GM12874 (cell line): ENCODE results near the gene CCDC74B.

ENCODE experiments used
- TF ChIP-seq, protein P1 (sequence below): IDR thresholded peaks from 2 replicates; pipeline ENCODE4 v1.5.1; 2011; ENCODE audit warnings: low read depth, mild to moderate bottlenecking, control low read depth, low read length, moderate library complexity; ENCODE audit not compliant: insufficient read depth

CCDC74B gene

DNA sequence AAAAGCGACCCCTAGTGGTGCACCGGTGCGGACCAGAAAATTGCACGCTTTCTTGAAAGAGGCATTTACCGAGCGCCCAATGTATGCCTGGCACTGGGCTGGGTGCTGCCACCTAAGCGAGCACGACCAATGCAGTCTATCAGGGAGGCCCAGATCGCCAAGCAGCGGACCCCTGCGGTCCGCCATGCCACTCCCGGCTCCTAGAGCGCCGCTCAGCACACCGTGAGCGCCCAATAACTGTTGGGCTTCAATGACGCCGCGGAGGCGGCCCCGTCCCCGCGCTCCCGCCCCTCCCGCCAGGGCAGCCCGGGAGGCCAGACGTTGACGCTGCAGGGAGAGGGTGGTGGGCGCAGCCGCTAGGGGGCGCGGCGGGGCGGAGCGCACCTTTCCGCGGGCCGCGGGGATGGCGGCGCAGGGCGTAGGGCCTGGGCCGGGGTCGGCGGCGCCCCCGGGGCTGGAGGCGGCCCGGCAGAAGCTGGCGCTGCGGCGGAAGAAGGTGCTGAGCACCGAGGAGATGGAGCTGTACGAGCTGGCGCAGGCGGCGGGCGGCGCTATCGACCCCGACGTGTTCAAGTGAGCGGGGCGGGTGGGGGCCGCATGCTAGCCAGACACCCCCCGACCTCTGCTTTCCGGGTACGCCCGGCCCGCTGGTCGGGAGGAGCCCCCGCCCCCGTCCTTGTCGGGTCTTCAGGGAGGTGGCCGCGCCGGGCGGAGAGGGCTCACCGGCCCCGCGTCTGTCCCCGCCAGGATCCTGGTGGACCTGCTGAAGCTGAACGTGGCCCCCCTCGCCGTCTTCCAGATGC, 37.2 kb upstream of the CCDC74B start, which contains the start of gene MZT2B:
Gene MZT2B (plus strand): TSS at position 383 of the 803 bp plus-strand sequence. CDS start 21 bp downstream, at position 404.
- TF ChIP-seq, protein P1, sequence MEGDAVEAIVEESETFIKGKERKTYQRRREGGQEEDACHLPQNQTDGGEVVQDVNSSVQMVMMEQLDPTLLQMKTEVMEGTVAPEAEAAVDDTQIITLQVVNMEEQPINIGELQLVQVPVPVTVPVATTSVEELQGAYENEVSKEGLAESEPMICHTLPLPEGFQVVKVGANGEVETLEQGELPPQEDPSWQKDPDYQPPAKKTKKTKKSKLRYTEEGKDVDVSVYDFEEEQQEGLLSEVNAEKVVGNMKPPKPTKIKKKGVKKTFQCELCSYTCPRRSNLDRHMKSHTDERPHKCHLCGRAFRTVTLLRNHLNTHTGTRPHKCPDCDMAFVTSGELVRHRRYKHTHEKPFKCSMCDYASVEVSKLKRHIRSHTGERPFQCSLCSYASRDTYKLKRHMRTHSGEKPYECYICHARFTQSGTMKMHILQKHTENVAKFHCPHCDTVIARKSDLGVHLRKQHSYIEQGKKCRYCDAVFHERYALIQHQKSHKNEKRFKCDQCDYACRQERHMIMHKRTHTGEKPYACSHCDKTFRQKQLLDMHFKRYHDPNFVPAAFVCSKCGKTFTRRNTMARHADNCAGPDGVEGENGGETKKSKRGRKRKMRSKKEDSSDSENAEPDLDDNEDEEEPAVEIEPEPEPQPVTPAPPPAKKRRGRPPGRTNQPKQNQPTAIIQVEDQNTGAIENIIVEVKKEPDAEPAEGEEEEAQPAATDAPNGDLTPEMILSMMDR: peak; percentile 78

DNA sequence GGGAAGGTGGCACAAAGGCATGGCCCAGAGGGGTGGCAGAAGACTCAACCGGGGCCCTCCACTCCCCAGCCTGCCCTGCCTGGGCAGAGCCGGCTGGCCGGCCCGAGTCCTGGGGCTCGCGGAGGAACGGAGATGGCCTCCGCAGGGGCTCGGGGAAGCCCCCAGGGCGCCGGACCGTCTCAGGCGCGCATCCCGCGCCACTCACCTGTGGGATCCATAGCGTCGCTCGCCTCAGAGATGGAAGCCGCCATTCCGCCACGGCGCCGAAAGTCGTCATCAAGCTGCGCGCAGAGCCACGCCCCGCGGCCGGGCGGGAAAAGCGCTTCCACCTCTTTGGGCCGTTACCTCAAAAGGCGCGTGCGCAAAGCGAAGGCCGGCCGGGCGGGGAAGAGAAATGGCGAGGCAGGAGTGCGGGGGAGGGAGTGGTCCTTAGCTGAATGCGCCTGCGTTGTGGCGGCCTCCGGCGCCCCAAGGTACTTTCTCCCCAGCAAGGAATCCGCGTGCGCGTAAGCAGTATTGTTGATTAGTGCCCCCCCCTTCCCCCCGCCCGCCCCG, 36.5 kb upstream of the CCDC74B start, which contains the start of gene SMPD4:
Gene SMPD4 (minus strand): TSS at position 278 of the 555 bp plus-strand sequence. CDS start 5,010 bp downstream, outside the sequence.
- TF ChIP-seq, protein P1: no peak

DNA sequence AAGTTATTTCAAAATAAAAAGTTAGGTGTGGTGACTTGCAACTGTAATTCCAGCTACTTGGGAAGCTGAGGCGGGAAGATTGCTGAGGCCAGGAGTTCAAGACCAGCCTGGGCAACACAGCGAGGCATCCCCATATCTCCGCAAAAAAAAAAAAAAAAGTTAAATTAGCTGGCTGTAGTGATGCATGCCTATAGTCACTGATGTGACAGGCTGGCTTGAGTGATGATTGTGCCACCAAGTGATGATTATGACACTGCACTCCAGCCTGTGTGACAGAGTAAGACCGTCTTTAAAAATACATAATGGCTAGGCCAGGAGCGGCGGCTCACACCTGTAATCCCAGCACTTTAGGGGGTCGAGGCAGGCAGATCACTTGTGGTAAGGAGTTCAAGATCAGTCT, 25.0 kb upstream of the CCDC74B start:
- TF ChIP-seq, protein P1: no peak

DNA sequence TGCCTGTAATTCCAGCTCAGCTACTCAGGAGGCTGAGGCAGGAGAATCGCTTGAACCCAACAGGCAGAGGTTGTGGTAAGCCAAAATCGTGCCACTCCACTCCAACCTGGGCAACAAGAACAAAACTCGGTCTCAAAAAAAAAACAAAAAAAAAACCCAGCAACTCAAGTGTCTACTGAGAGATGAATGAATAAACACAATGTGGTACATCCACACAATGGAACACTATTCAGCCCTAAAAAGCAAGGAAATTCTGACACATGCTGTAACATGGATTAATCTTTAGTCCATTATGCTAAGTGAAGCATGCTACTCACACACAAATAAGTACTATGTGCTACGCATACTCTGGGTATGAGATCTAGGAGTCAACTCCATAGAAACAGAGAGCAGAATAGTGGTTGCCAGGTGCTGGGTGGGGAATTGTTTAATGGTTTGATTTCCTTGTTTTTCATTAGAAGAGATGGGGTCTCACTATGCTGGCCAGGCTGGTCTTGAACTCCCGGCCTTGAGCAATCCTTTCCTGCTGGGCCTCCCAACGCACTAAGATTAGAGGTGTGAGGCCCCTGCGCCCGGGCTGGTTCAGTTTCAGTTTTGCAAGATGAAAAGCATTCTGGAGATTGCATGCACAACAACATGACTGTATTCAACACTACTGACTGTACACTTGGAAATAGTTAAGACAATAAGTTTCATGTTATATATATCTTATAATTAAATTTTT, 20.5 kb upstream of the CCDC74B start:
- TF ChIP-seq, protein P1: no peak

DNA sequence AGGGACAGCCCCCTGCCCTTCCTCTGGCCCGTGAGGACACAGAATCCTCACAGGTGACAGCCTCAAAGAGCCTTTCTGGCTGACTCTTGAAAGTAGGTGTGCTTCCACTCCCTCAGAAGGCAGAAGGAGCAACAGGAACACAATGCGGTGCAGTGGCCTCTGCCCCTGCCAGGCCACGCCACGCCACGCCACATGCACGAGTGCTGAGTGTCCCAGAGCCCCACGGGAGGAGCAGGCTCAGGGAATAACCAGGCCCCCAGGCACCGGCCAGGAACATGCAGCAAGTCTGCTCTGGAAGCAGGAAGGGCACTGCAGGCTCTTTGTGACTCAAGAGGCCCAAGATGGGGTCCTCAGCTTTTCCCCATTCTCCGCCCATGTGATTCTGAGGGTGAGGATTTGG, 18.1 kb upstream of the CCDC74B start:
- TF ChIP-seq, protein P1: no peak

DNA sequence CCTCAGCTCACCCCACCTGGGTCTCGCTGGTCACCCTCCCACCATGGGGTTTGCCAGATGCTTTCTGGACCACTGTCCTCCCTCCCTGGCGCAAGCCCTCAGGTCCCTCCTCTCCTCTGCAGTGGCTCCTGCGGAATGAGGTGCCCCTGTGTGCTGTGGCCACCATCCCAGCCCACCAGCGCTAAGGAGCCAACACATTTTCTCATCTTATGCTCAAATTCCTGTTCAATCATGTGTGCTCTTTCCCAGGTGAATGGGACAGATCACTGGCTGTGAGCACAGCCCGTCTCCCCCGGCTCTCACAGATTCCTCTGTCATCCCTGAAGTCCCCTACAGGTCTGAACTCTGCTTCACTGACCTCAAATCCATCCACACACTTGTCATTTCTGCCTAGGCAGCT, 15.2 kb upstream of the CCDC74B start:
- TF ChIP-seq, protein P1: no peak

DNA sequence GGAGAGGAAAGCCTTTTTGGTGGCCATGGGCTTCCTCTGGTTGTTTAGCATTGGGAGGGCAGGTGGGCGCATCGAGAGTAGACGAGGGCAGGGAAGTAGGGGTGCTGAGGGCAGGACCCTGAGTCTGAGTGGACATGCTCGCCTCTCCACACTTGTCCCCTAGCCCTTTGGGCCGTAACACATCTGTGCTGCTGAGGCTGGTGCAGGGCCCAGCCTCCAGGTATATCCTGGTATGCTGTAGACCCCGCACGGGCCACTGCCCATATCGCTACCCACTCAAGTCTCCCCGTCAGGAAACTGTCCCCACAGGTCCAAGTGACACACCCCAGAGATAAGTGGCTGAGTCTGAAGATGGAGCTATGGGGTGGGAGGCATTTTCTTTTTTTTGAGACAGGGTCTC, 13.7 kb upstream of the CCDC74B start:
- TF ChIP-seq, protein P1: no peak
